NCI-H1694 (cell line): ENCODE data around the gene CXXC5.
A peak's percentile ranks its signal among the peaks of the same experiment; 100 is the strongest.

Source experiments
- DNase-seq: peaks from one replicate; lab custom pipeline; 2025; lab: John Stamatoyannopoulos, UW

CXXC5 gene

DNA sequence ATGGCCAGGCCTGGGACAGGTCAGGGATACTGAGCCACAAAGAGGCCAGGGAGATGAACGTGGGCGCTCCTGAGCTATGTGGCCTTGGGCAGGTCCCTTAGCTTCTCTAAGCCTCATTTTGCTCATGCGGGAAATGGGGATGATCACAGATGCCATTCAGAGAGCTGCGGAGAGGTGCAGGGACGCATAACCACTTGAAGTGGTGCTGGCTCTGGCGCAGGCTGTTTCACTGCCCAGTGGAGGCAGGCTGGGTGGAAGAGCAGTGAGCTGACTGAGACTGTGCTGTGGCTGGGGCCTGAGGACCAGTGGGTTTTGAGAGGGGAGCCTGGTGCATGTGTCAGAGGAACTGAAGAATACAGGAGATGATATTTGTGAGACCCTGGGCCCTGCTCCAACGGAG is 18.4 kb downstream of the CXXC5 start:
- no peak for DNase-seq

DNA sequence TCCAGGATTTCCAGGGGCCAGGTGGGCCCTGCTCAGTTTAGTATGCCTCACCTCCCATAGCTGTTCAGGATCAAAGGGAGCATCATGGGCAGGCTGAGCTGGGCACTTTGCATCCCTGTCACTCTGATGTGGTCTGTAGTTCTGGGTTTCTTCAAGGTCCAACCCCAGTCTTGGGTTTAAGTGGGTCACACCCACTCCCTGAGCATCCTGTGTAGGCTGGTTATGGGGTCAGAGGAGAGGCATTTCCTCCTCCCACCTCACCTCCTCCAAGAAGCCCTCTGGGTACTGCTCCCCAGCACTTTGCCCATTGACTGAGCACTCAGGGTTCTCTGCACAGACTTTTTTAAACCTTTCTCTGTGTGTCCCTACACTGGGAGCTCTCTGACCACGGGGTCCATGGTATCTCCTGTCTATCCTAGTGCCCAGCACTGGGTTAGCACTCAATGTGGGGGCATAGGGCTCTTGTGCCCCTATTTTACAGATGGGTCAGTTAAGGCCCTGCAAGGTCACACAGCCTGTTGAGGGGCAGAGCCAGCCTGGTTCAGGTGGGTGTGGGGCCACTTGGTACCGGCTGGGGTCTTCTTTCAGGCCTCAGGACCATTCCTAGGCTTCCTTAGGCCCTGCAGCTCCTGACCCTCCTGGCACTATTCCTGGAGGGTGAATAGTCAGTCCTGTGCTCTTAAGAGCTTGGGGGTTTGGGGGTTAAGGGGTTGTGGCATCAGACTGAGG is 19.0 kb downstream of the CXXC5 start:
- DNase-seq: no peak

DNA sequence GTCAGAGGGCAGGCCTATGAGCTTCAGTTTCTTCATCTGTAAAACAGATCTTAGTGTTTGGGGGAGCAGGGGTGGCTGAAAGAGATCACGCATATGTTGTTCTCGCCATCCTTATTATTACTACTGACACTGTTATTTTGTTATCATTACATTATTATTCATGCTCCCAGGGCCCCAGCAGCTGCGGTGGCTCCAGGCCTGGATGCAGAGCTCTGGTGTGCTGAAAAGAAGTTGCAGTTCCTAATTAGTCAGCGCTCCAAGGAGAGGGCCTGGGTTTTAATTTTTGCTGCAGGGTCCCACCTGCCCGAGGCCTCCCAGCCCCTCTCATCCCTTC is 19.5 kb downstream of the CXXC5 start:
- DNase-seq: no peak

DNA sequence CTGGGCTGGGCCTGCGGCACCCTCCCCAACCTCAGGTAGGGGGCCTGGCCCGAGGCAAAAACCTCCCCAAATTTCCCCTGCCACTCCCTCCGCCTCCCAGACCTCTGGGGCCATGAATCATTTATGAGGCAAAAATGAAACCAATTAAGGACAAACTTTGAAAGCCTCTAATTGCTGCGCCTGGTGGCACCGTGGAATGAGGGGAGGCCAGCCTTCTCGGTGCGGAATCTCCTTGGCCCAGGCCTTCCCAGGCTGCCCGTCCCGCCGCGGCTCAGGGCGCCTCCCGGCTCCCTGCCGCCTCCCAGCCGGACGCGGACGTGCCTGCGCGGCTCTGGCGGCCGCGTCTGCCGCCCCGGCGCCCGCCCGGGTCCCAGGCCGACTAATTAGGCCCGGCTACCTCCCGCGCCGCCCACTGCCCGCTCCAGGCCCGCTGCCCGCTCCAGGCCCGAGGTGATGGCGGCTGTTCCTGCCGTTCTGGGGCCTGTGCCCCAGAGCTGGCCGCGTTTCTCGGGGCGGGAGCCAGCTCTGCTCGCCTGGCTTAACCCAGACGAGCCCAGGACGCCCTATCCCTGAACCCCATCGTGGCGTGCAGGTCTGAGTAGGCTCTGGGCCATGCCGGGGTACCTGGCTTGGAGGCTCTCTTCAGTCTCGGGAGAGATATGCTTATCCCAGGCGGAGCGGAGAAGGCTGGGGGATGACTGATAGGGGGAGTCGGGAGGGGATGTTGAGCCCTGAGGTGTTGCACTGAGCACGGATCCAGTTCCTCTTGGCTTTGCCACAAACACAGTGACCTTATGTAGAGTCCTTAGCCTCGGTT is 20.1 kb downstream of the CXXC5 start:
- DNase-seq: no peak

DNA sequence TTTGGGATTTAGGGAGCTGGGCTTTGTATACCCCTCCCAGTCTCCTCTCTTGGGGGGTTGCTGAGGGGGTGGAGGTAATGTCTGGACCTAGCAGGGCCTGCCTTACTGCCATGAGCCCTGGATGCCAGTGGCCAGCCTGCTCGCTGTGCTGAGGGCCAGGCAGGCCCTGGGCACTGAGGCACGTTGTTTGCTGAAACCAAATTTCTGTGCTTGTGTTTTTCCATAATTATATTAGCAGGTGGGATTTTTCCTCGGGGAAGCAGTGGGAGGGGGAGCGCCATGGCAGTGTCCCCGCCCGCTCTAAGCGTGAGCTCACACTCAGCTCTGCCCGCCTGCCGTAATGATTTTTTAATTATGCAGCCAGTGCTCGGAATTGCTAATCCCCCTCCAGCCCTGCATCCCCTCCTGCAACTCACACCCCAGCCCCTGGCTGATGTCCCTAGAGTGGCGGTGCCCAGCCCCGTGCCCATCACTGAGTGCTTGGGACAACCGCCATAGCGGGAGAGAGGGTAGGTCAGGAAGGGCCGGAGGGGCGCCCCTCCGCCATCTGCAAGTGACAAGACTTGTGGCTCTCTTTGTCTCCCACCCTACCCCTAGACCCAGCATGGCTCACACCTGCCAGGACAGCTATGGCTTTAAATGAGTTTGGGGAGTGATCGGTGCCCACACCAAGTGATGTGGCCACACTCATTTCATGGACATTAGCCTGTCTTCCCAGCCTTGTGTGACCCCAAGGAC is 20.9 kb downstream of the CXXC5 start:
- DNase-seq: no peak

DNA sequence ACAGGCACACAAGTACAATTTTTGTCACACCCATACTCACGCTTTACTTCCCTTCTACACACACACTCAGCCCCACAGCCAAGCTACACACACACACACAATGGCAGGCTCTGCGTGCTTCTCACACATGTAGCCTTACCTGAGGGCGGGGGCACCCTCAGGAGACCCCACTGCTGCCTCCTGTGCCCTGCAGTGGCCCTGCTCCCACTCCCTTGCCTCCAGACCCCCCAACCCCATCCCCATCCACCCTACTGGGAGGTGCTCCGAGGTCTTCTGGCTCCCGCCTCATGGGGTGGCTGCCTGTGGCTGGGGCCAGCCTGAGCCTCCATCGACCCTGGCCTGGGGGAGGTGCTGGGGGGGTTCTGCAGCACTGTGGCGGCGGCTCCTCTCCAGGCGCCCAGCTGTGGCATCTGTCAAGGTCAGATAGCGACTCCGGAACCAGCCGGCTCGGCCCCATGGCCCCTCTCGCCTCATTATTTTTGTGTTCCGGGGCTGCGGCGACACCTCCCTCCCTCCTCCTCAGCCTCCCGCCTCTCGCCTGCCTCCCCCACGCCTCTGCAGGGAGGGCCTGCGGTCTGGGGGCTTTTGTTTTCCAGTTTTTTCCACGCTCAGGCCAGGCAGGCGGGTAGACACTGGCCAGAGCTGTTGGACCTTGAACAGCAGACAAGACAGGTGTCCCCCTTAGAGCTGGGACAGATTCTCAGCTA is 21.7 kb downstream of the CXXC5 start:
- no peak for DNase-seq

DNA sequence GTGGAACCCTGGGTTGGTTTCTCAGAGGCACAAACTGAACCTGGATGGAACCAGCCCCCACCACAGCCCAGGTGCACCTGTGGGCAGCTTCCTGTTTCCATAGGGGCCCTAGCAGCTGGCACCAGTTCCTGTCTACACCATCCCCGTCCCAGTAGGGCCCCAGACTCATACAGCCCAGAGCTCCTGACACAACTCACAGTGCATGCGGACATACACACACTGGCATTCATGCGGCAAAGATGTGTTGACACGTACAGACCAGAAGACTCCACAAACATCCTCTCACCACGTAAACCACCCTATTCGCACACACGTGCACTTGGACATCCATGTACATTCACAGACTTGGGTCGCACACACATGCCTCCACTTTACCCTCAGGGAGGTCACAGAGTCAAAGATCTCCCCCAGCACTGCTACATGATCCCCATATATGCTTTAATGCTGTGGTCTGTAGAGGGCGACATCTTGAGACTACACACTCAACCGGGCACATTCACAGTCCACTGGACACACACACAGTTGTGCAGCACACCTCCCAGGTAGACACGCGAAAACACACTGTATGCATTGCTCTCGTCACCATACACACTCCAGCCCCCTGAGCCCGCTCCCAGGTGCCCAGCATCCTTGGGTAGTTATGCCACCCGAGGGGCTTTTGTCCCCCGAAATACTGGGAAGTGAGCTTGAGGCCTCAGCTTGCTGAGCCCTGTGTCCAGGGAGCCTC is 22.4 kb downstream of the CXXC5 start:
- DNase-seq: no peak

DNA sequence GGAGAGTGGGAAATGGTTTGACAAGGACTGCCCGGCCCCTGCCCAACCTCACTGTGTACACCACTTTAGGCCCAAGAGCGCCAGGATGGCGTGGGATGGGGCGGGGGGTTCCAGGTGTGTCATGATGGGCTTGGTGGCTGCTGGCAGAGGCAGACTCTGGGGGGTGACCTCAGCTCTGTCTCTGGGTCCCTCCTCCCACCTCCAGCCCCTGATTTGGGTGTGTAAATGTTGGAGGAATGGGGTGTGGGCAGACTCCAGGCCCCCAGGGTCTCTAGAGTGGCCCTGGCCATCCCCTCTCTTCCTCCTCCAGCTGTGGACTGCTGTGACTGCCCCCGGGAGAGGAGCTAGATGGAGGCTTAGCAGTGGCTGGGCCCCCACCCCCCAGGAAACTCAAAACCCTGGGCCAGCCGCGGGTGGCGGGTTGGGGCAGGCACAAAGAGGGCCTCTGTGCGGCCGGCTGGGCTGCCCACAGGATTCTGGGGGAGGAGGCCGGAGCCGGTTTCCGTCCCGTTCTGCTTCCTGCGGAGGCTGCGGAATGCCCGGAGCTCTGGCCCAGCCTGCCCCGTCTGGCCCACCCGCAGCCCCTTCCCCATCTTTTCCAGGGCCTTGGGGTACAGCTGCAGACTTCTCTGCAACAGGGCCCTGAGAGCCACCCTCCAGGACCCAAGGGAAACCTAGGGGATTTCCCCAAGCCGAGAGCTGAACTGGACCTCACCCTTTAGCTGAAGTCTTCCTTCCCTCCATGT is 23.1 kb downstream of the CXXC5 start:
- no peak for DNase-seq

DNA sequence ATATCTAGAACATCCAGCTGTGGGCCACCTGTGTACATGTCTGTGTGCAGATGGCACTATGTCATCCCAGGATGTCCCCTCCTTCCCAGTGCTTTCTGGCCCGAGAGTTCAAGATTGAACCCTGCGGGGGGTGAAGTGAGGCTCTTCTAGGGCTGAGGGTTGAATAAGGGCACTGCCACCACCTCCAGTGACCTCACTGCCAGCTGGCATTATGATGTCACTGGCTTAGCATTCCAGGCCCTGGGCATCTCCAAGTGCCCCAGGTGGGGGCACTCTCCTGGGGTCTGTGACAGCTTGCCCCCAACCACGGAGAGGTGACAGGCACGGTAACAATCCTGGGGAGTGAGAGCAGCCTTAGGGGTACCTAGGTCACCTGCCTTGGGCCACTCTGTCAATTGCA is 27.1 kb downstream of the CXXC5 start:
- no peak for DNase-seq

DNA sequence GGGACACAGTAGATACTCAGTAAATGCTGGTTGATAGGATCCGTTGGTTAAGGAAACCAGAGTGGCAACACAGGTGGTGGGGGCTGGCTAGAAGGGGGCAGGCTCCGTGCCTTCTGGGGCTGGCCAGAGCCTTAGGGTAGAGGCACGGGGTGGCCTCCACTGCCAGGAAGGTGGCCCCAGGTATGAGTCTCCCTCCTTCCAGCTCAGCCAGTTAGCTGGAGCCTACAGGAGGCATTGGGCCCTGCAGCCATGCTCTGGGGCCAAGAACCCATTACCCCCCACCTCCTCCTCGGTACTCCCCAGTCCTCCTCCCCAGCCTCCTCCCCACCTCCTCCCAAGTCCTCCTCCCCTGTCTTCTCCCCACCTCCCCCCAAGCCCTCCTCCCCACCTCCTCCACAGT is 27.7 kb downstream of the CXXC5 start:
- DNase-seq: no peak

DNA sequence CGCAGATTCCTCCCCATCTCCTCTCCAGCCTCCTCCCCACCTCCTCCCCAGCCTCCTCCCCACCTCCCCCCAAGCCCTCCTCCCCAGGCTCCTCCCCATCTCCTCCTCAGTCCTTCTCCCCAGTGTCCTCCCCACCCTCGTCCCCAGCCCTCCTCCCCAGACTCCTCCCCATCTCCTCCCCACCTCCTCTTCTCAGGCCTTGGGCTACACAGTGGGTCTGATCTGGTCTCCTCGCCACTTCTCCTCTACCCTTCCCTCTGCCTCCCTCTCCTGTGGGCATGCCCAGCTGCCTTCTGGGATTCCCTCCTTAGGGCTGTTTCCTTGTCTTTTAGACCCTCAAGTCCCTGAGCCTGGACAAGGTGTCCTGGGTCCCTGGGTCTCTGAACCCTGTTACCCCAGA is 28.3 kb downstream of the CXXC5 start:
- DNase-seq: no peak

DNA sequence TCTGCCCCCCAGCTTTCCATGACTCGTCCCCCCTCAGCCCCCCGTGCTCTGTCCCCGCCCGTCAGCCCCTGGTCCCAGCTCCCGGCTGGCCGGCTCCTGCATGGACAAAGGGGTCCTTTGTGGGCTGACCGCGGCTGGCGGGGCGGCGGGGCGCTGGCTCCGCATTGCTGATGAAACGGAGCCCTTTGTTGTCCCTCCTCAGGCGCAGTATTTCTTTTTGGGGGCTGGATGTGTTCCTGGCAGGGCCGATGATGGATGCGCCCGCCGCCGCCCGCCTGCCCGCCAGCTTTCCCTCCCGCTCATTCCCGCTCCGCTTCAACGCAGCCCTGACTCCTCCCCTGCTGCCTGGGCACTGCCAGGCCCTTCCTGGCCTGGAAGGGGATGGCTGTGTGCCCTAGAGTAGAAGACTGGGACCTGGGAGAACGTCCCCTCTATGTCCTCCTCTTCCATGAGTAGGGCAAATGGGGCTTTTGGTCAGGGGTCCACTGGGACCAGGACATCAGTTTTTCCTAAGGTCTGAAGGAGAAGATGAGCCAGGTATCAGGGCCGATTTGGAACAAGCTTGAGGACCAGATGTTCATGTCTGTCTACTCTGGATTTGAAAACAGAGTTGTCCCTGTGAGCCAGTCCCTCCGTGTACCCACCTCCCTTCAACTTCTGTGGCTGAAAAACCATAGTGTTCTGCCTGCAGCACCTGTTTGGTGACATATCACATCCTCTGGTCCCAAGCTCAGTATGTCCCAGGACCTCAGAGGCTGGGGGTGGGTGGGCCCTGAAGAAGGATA is 29.0 kb downstream of the CXXC5 start:
- peak; percentile 50 for DNase-seq

DNA sequence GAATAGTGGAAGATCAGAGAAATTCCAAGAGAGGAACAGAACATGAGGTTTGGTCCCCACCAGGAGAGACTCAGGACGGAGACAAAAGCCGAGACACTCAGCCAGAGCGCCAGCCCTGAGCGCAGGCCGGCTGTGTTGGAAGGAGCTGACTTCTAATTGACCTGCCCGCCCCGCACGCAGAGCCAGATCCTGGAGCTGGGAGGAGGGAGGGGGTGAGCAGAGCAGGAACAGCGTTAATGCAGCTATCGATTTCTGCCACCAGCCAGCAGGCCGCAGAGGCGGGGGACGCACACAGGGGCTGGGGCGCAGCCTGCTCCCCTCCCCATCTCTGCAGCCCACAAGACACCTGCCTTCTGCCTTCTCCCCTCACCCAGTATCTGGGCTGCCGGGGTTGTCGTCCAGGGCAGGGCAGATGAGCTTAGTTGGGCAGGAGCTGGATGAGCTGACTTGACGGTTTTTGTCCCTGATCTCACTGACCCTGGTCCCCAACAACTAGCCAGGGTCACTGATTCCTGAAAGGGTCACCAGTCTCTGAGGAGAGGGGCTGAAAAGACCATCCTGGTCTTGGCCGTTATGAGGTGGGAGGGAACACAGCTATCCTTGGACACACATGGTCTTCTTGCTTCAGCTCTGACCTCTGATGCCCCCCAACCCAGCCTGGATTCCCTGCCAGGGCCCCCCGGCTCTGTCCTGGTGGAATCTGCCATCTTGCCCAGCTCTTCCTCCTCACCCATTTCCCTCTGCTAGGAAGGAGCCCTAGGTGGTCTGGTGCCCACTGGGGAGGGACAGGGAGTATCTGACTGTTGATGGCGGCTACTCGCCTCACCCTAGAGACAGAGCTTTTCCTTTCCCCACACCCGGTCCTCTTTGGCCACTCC is 29.8 kb downstream of the CXXC5 start:
- no peak for DNase-seq

DNA sequence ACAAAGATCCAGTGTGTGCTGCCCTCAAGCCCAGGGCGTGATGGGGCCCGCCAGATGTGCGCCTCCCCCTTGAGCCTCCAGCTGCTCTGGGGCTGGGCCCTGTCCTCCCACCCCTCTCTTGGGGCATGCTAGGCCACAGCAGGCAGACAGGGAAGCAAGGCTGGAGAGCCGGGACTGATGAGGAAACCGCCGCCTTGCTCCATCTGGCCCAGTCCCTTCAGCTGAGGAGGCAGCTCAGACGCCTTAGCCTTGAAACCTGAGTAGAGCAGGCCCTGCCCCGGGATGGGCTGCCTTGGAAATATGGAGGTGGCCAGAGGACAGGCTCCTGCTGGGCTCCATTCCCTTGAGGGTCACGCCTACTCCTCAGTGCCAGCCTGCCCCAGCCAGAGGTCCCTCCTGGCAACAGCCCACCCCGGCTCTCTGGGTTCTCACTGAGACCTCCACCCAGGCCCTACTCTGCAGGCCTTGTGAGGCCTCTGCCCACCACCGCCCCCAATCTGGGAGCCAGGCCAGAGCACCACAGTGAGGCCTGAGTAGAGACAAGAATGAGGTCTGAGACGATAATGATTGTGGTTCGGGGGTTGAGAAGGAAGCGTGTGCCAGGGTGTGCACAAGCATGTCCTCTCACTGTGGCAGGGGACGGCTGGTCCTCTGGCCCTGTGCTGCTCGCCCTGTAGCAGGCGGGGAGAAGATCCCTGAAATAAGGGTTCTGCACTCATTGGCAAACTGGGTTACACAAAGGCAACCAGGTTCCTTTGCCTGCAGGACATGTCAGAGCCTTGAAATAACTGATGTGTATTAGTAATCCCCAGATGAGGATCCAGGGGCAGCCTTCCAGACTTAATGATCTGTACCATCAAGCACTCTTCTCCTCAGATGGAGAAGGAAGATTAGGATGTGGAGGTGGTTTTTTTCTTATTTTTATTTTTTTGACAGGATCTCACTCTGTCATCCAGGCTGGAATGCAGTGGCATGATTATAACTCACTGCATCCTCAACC is 30.9 kb downstream of the CXXC5 start:
- no peak for DNase-seq

DNA sequence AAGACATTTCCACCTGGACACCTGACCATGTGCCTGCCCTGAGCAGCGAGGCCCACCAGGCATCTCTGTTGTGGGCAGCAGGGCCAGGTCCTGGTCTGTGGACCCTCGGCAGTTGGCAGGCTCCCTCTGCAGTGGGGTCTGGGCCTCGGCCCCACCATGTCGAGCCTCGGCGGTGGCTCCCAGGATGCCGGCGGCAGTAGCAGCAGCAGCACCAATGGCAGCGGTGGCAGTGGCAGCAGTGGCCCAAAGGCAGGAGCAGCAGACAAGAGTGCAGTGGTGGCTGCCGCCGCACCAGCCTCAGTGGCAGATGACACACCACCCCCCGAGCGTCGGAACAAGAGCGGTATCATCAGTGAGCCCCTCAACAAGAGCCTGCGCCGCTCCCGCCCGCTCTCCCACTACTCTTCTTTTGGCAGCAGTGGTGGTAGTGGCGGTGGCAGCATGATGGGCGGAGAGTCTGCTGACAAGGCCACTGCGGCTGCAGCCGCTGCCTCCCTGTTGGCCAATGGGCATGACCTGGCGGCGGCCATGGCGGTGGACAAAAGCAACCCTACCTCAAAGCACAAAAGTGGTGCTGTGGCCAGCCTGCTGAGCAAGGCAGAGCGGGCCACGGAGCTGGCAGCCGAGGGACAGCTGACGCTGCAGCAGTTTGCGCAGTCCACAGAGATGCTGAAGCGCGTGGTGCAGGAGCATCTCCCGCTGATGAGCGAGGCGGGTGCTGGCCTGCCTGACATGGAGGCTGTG is 32.4 kb downstream of the CXXC5 start:
- DNase-seq: no peak

DNA sequence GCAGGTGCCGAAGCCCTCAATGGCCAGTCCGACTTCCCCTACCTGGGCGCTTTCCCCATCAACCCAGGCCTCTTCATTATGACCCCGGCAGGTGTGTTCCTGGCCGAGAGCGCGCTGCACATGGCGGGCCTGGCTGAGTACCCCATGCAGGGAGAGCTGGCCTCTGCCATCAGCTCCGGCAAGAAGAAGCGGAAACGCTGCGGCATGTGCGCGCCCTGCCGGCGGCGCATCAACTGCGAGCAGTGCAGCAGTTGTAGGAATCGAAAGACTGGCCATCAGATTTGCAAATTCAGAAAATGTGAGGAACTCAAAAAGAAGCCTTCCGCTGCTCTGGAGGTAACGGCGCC is 32.9 kb downstream of the CXXC5 start:
- no peak for DNase-seq

DNA sequence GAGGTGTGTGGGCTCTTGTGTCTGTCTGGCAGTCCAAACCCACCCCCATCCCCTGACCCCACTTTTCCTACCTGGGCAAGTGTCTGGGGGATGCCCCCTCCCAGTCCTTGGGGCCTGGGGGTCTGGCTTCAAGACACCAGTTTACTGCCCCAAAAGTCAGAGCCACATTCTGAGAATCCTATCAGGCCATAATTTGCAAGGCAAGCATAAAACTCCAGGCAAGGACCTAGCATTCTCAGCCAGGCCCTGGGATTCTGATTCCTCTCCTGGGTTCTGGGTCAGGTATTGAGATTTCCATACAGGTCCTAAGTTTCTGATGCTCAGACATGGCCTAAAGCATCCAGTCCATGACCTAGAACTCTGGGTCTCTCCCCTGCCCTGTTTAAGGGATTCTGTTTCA is 33.3 kb downstream of the CXXC5 start:
- no peak for DNase-seq
